ENCODE results near the gene LINGO1. TPM values are rescaled to one million over a fixed set of nuclear protein-coding genes. Genes with fewer than 3 reads are reported as not detected.

Gene LINGO1
- total and polyA plus RNA-seq, 2 of the 8 experiments (the other 6 are each of a cell fraction or from before 2014, with no cell fraction given), result 57.1 to 114 TPM

DNA sequence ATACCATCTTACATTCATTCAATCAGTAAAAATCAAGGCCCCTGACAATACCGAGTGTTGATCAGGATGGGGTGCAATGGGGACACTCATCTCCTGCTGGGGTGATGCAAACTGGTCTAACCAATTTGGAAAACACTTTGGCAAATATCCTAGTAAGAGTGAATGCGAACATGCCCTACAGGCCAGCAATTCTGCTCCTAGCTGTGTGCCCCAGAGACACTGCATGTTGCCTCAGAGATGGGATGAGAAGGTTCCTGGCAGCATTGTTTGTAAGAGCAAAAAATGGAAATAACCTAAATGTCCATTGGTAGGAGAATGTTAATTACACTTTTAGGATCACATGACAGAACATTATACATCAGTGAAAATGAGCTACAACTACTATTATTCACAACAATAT lies 4.7 kb downstream of the LINGO1 start:
- DNase-seq (ENCODE audit: low read depth in 1 of 2, low spot score in 2 of 2) (no peak), FAIRE-seq (no peak)
- Histone ChIP-seq H3K23me2 (ENCODE audit: low read depth, low read length) (peaks cover 11% of the 10 kb centered on the region; the same call in 1 of the 2 replicates), H2BK120ac (replicated peaks; ENCODE audit: low read depth, low read length) (no peak overlapping the region), H3K4me2 (ENCODE audit: insufficient read depth in 1 of 2, low read depth in 2 of 2, low read length in 2 of 2) (peak overlapping the region in 1 of 2 experiments; percentile 42; a peak in 2 of 4 replicates), H2BK20ac (ENCODE audit: low read length) (no peak overlapping the region), H3K4me1 (replicated peaks in 1 of 4; ENCODE audit: control insufficient read depth in 3 of 4, insufficient read depth in 4 of 4, low read length in 3 of 4) (peaks cover 27 to 54% (median 42%) of the 10 kb centered on the region in 4 experiments), H3K18ac (ENCODE audit: extremely low read depth, low read length) (no peak overlapping the region), H4K91ac (replicated peaks; ENCODE audit: insufficient read length, low read length) (no peak overlapping the region), H2AFZ (ENCODE audit: low read length) (no peak overlapping the region), H3K79me2 (ENCODE audit: control insufficient read depth in 1 of 2, insufficient read depth in 2 of 2, low read length in 2 of 2) (peaks cover 12 to 84% of the 10 kb centered on the region in 2 experiments), H3K56ac (replicated peaks; ENCODE audit: insufficient read length, low read depth, low read length) (no peak overlapping the region), H2BK5ac (ENCODE audit: low read depth, low read length) (no peak overlapping the region; the same call in 1 of the 2 replicates), H2AK5ac (ENCODE audit: low read depth, low read length) (peak overlapping the region; percentile 7; the same call in 1 of the 2 replicates), H4K20me1 (replicated peaks in 1 of 2; ENCODE audit: control insufficient read depth in 1 of 2, insufficient read depth in 2 of 2, low read length in 2 of 2) (peaks cover 3 to 10% of the 10 kb centered on the region in 2 experiments), H2BK15ac (ENCODE audit: low read length) (no peak overlapping the region), H3K27ac (ENCODE audit: low read depth, low read length) (no peak overlapping the region), H4K5ac (ENCODE audit: insufficient read length, low read depth, low read length) (no peak overlapping the region), H3K36me3 (ENCODE audit: control insufficient read depth in 2 of 4, insufficient read depth in 4 of 4, low read length in 3 of 4) (no peaks in the 10 kb centered on the region; a peak in 1 of 8 replicates), H3K23ac (ENCODE audit: insufficient read length) (no peak overlapping the region), H3K4ac (replicated peaks; ENCODE audit: insufficient read length, low read depth, low read length) (no peak overlapping the region), H2BK12ac (ENCODE audit: low read depth, low read length) (no peak overlapping the region), H4K8ac (ENCODE audit: extremely low read depth, insufficient read depth, low read length) (no peak overlapping the region), H3K14ac (ENCODE audit: insufficient read length) (no peak overlapping the region), H3K79me1 (ENCODE audit: low read depth, low read length) (peaks cover 12% of the 10 kb centered on the region), H3K9me3 (ENCODE audit: insufficient read depth in 2 of 2, low read depth in 1 of 2, low read length in 1 of 2) (no peaks in the 10 kb centered on the region), H3K27me3 (replicated peaks in 1 of 4; ENCODE audit: control insufficient read depth in 3 of 4, extremely low read depth in 1 of 4, insufficient read depth in 3 of 4, low read length in 3 of 4) (no peaks in the 10 kb centered on the region), H3K4me3 (ENCODE audit: extremely low read depth in 1 of 4, insufficient read depth in 2 of 4, low read depth in 3 of 4, low read length in 4 of 4) (peak overlapping the region in 1 of 4 experiments; percentile 3; a peak in 2 of 8 replicates), H3K9ac (replicated peaks in 1 of 4; ENCODE audit: extremely low read depth in 1 of 4, low read depth in 3 of 4, low read length in 3 of 4) (no peak overlapping the region)
- ChIA-PET CTCF (ENCODE audit: partially characterized antibody) (interaction anchor here (1.3 to 10.4 kb wide), 5 partner anchors 11 to 157 kb away, joined by 3 to 161 read pairs (median 8); no protein-coding TSS in a partner anchor), POLR2A (ENCODE audit: partially characterized antibody) (interaction anchor here (1.5 to 10.0 kb wide), 5 partner anchors 7 to 44 kb away, joined by 3 to 142 read pairs (median 4); no protein-coding TSS in a partner anchor)
- WGBS, 2 experiments (ENCODE audit: extremely low coverage in 1 of 2, insufficient coverage in 1 of 2, insufficient read length in 1 of 2, insufficient replicate concordance in 2 of 2, low coverage in 1 of 2, low lambda C conversion rate in 2 of 2, missing lambda C conversion rate in 1 of 2), result 87% methylated on average over 2 of the region's 2 CpGs; no CpG with 5 or more reads in 1 of the 2 experiments
- no peak for TF ChIP-seq KDM1A (IDR thresholded peaks at IDR 0.05; ENCODE audit: borderline replicate concordance, low read length)
- TF ChIP-seq POU5F1 (IDR thresholded peaks at IDR 0.05; ENCODE audit: low read depth, low read length), result no peak
- TF ChIP-seq RFX5 (IDR thresholded peaks at IDR 0.05; ENCODE audit: borderline replicate concordance, low read depth, low read length), result no peak
- no peak for TF ChIP-seq GTF2F1 (IDR thresholded peaks at IDR 0.05; ENCODE audit: borderline replicate concordance, low read depth, low read length)

Measured in H1 (cell line).